Osteocyte (in vitro differentiated cells): ENCODE measurements around the gene SNAP29. TPM values are rescaled to one million over a fixed set of nuclear protein-coding genes. Genes with fewer than 3 reads are reported as not detected.

Source experiments
- DNase-seq: peaks from one replicate; pipeline ENCODE4 v3.0.0; 2021; ENCODE audit warnings: mixed read lengths; ENCODE audit not compliant: unreplicated experiment; ENCODE audit errors: extremely low spot score
- H3K27ac Mint-ChIP-seq: one replicate; pipeline ENCODE4 v1.8.0; 2021; ENCODE audit warnings: mild to moderate bottlenecking, mixed read lengths; ENCODE audit not compliant: unreplicated experiment
- H3K27me3 Mint-ChIP-seq: one replicate; pipeline ENCODE4 v1.8.0; 2021; ENCODE audit warnings: mixed read lengths; ENCODE audit not compliant: unreplicated experiment
- H3K36me3 Mint-ChIP-seq: one replicate; pipeline ENCODE4 v1.8.0; 2021; ENCODE audit warnings: mixed read lengths; ENCODE audit not compliant: unreplicated experiment
- H3K4me1 Mint-ChIP-seq: one replicate; pipeline ENCODE4 v1.8.0; 2021; ENCODE audit warnings: mixed read lengths; ENCODE audit not compliant: unreplicated experiment
- H3K4me3 Mint-ChIP-seq: one replicate; pipeline ENCODE4 v1.8.0; 2021; ENCODE audit warnings: mild to moderate bottlenecking, moderate library complexity, mixed read lengths; ENCODE audit not compliant: unreplicated experiment
- H3K9me3 Mint-ChIP-seq: one replicate; pipeline ENCODE4 v1.8.0; 2021; ENCODE audit warnings: mixed read lengths; ENCODE audit not compliant: unreplicated experiment
- CTCF ChIP-seq: fragments of 200-600 bp; sonication (generic); IDR thresholded peaks from 2 replicates; pipeline ENCODE4 v1.5.0; 2021; ENCODE audit warnings: antibody characterized with exemption, mild to moderate bottlenecking, moderate library complexity
- total RNA-seq: library from RNA; stranded (reverse); gene quantifications from 2 replicates; pipeline ENCODE4 v1.2.1, GENCODE V29; 2021

The SNAP29 gene
- total RNA-seq, 1 donor from 2014 or later = 30.0 TPM

GRCh38 chr22:20853236-20853660 is 5.6 kb upstream of the SNAP29 start:
- Mint-ChIP-seq H3K27me3 (no peaks in the 10 kb centered on the region), H3K4me3 (no peak overlapping the region), H3K36me3 (no peaks in the 10 kb centered on the region), H3K27ac (no peak overlapping the region), H3K4me1 (peaks cover 24% of the 10 kb centered on the region), H3K9me3 (no peaks in the 10 kb centered on the region)
- no peak for TF ChIP-seq CTCF
- DNase-seq = no peak

- H3K27ac Mint-ChIP-seq = no peak overlapping the region
- DNase-seq = no peak
- no peaks in the 10 kb centered on the region for H3K27me3 Mint-ChIP-seq
- H3K9me3 Mint-ChIP-seq = no peaks in the 10 kb centered on the region
- H3K4me3 Mint-ChIP-seq = peak overlapping the region; percentile 82
- peaks cover 3% of the 10 kb centered on the region for H3K36me3 Mint-ChIP-seq
- no peak for TF ChIP-seq CTCF
- peaks cover 36% of the 10 kb centered on the region for H3K4me1 Mint-ChIP-seq
Measured at GRCh38 chr22:20857247-20857643, 1.6 kb upstream of the SNAP29 start.

GRCh38 chr22:20857838-20858614 is 781 bp upstream of the SNAP29 start:
- H3K9me3 Mint-ChIP-seq = no peaks in the 10 kb centered on the region
- peaks cover 34% of the 10 kb centered on the region for H3K4me1 Mint-ChIP-seq
- DNase-seq = peak; percentile 95
- H3K4me3 Mint-ChIP-seq = peak overlapping the region; percentile 82
- no peaks in the 10 kb centered on the region for H3K27me3 Mint-ChIP-seq
- TF ChIP-seq CTCF = no peak
- peak overlapping the region; percentile 77 for H3K27ac Mint-ChIP-seq
- peaks cover 6% of the 10 kb centered on the region for H3K36me3 Mint-ChIP-seq

- TF ChIP-seq CTCF = no peak
- DNase-seq = no peak
- Mint-ChIP-seq H3K4me3 (peak overlapping the region; percentile 77), H3K27me3 (no peaks in the 10 kb centered on the region), H3K27ac (peak overlapping the region; percentile 63), H3K4me1 (peaks cover 34% of the 10 kb centered on the region), H3K36me3 (peaks cover 12% of the 10 kb centered on the region), H3K9me3 (no peaks in the 10 kb centered on the region)
Measured at GRCh38 chr22:20859615-20860014, 808 bp downstream of the SNAP29 start.

- no peaks in the 10 kb centered on the region for H3K9me3 Mint-ChIP-seq
- H3K4me3 Mint-ChIP-seq = no peak overlapping the region
- no peaks in the 10 kb centered on the region for H3K27me3 Mint-ChIP-seq
- DNase-seq = no peak
- no peak for TF ChIP-seq CTCF
- H3K36me3 Mint-ChIP-seq = peaks cover 12% of the 10 kb centered on the region
- no peak overlapping the region for H3K27ac Mint-ChIP-seq
- peaks cover 25% of the 10 kb centered on the region for H3K4me1 Mint-ChIP-seq
Measured at GRCh38 chr22:20862540-20862939, 3.7 kb downstream of the SNAP29 start.
